ENCODE results near the gene PCDHGA4.
"Not testable (repeated sequence)": the region's sequence is repeated elsewhere in the genome, so short reads cannot be mapped to it uniquely, and the experiment has no call there.

Gene PCDHGA4

GRCh38 chr5:141349917-141350619 is 4.8 kb upstream of the PCDHGA4 start, which contains the start of gene PCDHGB1:
Gene PCDHGB1, plus strand, starts transcription at chr5:141350099. Its CDS starts 162 bp downstream, at chr5:141350261.
- peak; percentile 83 for DNase-seq

DNA sequence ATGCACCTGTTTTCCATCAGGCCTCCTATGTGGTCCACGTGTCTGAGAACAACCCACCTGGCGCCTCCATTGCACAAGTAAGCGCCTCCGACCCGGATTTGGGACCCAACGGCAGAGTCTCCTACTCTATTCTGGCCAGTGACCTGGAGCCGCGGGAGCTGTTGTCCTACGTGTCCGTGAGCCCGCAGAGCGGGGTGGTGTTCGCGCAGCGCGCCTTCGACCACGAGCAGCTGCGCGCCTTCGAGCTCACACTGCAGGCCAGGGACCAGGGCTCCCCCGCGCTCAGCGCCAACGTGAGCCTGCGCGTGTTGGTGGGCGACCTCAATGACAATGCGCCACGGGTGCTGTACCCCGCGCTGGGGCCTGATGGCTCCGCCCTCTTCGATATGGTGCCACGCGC is 3.2 kb upstream of the PCDHGA4 start:
- no peak for DNase-seq

- DNase-seq, result no peak
Observed at GRCh38 chr5:141355641-141356040, 820 bp downstream of the PCDHGA4 start.

DNA sequence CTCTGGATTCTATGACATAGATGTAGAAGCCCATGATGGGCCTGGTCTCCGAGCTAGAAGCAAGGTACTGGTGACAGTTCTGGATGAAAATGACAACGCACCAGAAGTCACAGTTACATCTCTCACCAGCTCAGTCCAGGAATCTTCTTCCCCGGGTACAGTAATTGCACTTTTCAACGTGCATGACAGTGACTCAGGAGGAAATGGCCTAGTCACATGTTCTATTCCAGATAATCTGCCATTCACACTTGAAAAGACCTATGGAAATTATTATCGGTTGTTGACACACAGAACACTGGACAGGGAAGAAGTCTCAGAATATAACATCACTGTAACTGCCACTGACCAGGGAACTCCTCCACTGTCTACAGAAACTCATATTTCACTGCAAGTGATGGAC is 1.3 kb downstream of the PCDHGA4 start:
- no peak for DNase-seq

- no peak for DNase-seq
Observed at GRCh38 chr5:141356950-141357349, 2.1 kb downstream of the PCDHGA4 start.

GRCh38 chr5:141359790-141360426 is 5.1 kb downstream of the PCDHGA4 start, which contains the start of gene PCDHGB2:
Gene PCDHGB2, plus strand, starts transcription at chr5:141359994. Its CDS starts 142 bp downstream, at chr5:141360136.
- no peak for DNase-seq

- no peak for DNase-seq
Observed at GRCh38 chr5:141360685-141361084, 5.9 kb downstream of the PCDHGA4 start.

DNA sequence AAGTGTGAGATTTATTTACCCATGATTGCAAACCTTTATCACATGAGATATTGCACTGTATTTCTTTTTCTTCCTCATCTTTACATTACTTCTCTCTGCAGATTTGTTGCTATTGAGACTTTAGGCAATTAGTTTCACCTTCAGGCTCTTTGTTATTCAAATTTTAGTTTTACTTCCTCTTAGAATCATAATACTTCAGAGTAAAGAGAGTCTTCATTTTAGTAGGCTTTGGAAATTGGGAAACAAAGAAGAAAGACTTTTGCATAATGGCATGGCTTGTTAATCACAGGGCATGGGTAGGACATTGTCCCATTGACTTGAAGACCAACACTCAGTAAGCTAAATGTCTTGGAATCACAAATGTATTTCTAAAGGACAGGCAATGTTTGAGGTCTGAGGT is 7.9 kb downstream of the PCDHGA4 start:
- no peak for DNase-seq

GRCh38 chr5:141363952-141364660 is 9.3 kb downstream of the PCDHGA4 start, which contains the start of gene PCDHGA5:
Gene PCDHGA5, plus strand, starts transcription at chr5:141364162. Its CDS starts 169 bp downstream, at chr5:141364331.
- DNase-seq, result no peak

- no peak for DNase-seq
Observed at GRCh38 chr5:141366016-141366896, 11.4 kb downstream of the PCDHGA4 start.

DNA sequence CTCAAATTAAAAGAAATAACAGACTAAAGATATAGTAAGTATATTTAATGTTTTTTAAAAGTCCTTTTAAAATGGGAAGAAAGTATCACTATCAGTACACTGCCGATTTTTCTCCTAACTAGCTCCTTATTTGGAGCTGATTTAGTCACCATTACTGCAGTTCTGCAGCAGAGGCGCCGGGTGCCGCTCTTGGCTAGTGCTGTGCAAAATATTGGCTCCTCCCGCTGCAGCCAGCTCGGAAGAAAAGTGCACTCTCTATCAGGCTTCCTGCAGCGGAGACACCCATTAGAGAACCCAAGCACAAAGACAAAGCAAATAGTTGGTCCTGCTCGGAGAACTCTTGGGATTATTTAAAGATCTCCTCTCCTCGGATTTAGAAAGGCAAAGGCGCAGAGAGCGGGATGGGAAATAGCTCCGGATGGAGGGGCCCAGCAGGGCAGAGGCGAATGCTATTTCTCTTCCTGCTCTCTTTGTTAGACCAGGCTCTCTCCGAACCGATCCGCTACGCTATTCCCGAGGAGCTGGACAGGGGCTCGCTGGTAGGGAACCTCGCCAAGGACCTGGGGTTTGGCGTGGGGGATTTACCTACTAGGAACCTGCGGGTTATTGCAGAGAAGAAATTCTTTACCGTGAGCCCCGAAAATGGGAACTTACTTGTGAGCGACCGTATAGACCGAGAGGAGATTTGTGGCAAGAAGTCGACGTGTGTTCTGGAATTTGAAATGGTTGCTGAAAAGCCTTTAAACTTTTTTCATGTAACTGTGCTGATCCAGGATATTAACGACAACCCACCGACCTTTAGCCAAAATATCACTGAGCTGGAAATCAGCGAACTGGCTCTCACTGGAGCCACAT is 15.4 kb downstream of the PCDHGA4 start, which contains the start of gene PCDHGB3:
Gene PCDHGB3, plus strand, starts transcription at position 249 of the 855 bp plus-strand sequence. Its CDS starts 153 bp downstream, at position 402.
- no peak for DNase-seq

- no peak for DNase-seq
Observed at GRCh38 chr5:141371572-141372475, 17.0 kb downstream of the PCDHGA4 start.

- DNase-seq, result no peak
Observed at GRCh38 chr5:141373673-141374317, 19.0 kb downstream of the PCDHGA4 start, which contains the start of gene PCDHGA6. Gene PCDHGA6, plus strand, starts transcription at chr5:141373891. Its CDS starts 193 bp downstream, at chr5:141374084.

GRCh38 chr5:141374627-141375026 is 19.8 kb downstream of the PCDHGA4 start:
- DNase-seq, result no peak

- not testable (repeated sequence) for DNase-seq
Observed at GRCh38 chr5:141375444-141376155, 20.8 kb downstream of the PCDHGA4 start.

DNA sequence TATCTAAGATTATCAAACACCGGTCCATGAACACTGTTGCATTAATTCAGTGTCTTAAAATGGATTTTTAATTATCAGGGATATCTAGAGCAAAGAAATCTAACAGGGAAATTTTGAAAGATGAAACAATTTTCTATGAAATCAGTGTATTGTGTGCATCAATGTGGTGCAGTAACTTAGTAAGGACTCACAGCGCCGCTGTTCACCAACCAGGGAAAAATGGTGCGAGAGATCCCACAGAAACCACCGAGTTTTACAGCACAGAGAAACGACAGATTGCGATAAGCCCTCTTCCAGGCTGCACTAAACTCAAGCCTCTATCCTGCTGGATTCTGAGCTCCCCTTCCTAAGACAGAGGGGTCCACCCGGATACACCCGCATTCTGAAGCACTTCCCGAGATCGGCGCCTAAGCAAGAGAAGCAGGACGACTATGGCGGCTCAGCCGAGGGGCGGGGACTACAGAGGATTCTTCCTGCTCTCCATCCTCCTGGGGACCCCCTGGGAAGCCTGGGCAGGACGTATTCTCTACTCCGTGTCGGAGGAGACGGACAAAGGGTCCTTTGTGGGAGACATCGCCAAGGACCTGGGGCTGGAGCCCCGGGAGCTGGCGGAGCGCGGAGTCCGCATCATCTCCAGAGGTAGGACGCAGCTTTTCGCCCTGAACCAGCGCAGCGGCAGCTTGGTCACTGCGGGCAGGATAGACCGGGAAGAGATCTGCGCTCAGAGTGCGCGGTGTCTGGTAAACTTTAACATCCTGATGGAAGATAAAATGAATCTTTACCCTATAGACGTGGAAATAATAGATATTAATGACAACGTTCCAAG is 27.9 kb downstream of the PCDHGA4 start, which contains the start of gene PCDHGA7:
Gene PCDHGA7, plus strand, starts transcription at position 274 of the 826 bp plus-strand sequence. Its CDS starts 158 bp downstream, at position 432.
- DNase-seq, result no peak

DNA sequence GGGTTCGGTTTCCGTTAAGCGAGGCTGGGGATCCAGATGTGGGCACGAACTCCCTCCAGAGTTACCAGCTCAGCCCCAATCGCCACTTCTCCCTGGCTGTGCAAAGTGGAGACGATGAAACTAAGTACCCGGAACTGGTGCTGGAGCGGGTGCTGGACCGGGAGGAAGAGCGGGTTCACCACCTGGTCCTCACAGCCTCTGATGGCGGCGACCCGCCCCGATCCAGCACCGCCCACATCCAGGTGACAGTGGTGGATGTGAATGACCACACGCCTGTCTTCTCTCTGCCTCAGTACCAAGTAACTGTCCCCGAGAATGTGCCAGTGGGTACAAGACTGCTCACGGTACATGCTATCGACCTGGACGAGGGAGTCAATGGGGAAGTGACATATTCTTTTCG is 28.5 kb downstream of the PCDHGA4 start:
- DNase-seq, result no peak

Measured in NCI-H146 (cell line).